Measurements from ENCODE around the gene HSFX4. TPM values are rescaled to one million over a fixed set of nuclear protein-coding genes. Genes with fewer than 3 reads are reported as not detected.

The HSFX4 gene, protein sequence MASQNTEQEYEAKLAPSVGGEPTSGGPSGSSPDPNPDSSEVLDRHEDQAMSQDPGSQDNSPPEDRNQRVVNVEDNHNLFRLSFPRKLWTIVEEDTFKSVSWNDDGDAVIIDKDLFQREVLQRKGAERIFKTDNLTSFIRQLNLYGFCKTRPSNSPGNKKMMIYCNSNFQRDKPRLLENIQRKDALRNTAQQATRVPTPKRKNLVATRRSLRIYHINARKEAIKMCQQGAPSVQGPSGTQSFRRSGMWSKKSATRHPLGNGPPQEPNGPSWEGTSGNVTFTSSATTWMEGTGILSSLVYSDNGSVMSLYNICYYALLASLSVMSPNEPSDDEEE
- not detected in 2 replicates for total RNA-seq

GRCh38 chrX:149929400-149929799 lies at the start of gene HSFX4:
Gene HSFX4 (plus strand): TSS chrX:149929573. CDS start chrX:149929645, 72 bp downstream.

DNA sequence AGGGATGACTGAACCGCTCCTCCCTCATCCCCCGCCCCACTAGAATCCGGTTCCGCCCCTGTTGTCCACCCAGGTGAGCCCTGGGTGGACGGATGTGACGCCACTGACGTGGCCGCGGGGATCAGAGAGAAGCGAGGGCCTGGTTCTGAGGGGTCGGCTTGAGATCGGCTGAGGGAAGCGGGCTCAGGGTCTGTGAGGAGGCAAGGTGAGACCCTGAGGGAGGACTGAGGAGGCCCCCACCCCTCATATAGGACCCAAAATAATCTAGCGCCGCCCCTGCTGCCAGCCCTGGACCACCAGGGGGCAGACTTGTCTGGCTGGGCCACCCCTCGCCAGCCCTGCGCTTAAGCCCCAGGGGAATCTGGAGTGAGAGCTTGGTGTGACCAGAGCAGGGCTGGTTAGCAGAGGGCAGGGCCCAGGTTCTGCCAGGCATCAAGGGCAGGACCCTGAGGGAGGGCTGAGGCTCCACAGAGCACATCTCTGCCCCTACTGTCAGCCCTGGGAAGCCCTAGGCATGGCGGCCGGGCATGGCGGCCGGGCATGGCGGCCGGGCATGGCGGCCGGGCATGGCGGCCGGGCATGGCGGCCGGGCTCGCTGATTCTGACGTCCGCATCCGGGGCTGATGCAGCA lies 48.2 kb upstream of the HSFX4 start, which contains the start of gene MAGEA8:
TSS of gene MAGEA8 (plus strand) at position 103 of the 631 bp plus-strand sequence. CDS start 3,090 bp downstream, outside the sequence.

DNA sequence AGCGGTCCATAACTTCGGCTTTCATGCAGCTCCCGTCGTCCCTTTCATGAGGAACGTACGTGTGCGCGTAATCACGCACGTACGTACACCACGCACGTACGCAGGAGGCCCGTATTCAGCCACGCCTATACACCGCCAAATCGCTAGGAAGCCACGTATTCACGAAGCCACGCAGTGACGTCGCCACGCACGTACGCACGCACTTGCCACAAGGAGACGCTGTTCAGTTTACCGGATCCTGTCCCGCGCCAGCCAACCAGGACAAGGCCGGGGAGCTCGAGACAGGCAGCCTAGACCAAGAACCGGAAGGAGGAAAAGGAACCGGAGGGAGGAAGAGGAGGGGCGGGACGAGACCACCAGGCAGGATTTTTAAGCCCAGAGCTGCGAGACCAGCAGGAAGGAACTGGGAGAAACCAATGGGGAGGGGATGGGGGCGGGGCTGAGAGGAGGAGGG lies 9.1 kb downstream of the HSFX4 start, which contains the start of gene EOLA2:
TSS of gene EOLA2 (minus strand) at position 65 of the 454 bp plus-strand sequence. CDS start 4,617 bp downstream, outside the sequence.

Other genes with a start within 250 kb of the HSFX4 start
- not detected in 2 replicates for gene MAGEA11, start 217.5 kb upstream of the HSFX4 start, total RNA-seq
- gene HSFX1, start 155.5 kb upstream of the HSFX4 start, total RNA-seq, result 0.43 and 0.53 TPM in 2 replicates
- gene MAGEA9, start 147.6 kb upstream of the HSFX4 start, total RNA-seq, result not detected in 2 replicates
- not detected in 2 replicates for gene MAGEA8, start 48.4 kb upstream of the HSFX4 start, total RNA-seq
- gene EOLA2, start 8.9 kb downstream of the HSFX4 start, total RNA-seq, result 19.7 and 26.2 TPM in 2 replicates

Data from thoracic aorta endothelial cell (primary cell).